ENCODE data around the gene PPP6R2. TPM values are rescaled to one million over a fixed set of nuclear protein-coding genes. Genes with fewer than 3 reads are reported as not detected.
"Not testable (repeated sequence)": the region's sequence is repeated elsewhere in the genome, so short reads cannot be mapped to it uniquely, and the experiment has no call there.

Gene PPP6R2
- total RNA-seq, 1 donor from 2014 or later: 32.6 TPM

DNA sequence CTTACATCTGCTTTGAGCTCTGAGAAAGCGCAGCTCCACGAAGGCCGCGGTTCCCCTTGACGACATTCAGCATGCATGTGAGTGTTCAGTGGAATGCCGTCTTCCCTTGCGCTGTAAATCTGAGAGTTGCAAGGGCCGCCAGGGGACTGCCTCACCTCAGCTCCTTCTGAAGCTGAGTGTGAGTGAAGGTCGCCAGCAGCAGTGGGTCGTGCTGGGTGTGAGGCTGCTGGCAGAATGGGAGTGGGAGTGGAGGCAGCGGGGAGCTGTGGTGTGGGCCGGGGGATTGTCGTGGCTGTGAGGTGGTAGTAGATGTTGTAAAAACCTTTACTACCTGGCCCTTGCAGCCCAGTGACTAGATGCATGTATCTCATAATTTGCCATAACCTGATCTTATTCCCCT is 65.2 kb downstream of the PPP6R2 start:
- Mint-ChIP-seq H3K4me3 (no peak overlapping the region), H3K27ac (no peak overlapping the region), H3K27me3 (ENCODE audit: insufficient read depth, low read depth) (peaks cover 2% of the 10 kb centered on the region), H3K36me3 (peaks cover 7% of the 10 kb centered on the region), H3K9me3 (no peaks in the 10 kb centered on the region), H3K4me1 (no peaks in the 10 kb centered on the region)
- Histone ChIP-seq H4K20me1 (ENCODE audit: low read depth) (no peaks in the 10 kb centered on the region), H3K36me3 (no peaks in the 10 kb centered on the region), H3K9me3 (ENCODE audit: low read depth) (no peaks in the 10 kb centered on the region), H2AFZ (replicated peaks) (no peak overlapping the region), H3K27ac (no peak overlapping the region), H3K4me1 (no peaks in the 10 kb centered on the region), H3F3A (ENCODE audit: low read depth) (no peaks in the 10 kb centered on the region), H3K27me3 (no peaks in the 10 kb centered on the region), H3K9ac (no peak overlapping the region), H3K79me2 (ENCODE audit: low read depth) (no peaks in the 10 kb centered on the region), H3K4me3 (no peak overlapping the region), H3K4me2 (no peak overlapping the region)
- no peak for TF ChIP-seq EZH2 (IDR thresholded peaks at IDR 0.05)
- TF ChIP-seq, protein P1, sequence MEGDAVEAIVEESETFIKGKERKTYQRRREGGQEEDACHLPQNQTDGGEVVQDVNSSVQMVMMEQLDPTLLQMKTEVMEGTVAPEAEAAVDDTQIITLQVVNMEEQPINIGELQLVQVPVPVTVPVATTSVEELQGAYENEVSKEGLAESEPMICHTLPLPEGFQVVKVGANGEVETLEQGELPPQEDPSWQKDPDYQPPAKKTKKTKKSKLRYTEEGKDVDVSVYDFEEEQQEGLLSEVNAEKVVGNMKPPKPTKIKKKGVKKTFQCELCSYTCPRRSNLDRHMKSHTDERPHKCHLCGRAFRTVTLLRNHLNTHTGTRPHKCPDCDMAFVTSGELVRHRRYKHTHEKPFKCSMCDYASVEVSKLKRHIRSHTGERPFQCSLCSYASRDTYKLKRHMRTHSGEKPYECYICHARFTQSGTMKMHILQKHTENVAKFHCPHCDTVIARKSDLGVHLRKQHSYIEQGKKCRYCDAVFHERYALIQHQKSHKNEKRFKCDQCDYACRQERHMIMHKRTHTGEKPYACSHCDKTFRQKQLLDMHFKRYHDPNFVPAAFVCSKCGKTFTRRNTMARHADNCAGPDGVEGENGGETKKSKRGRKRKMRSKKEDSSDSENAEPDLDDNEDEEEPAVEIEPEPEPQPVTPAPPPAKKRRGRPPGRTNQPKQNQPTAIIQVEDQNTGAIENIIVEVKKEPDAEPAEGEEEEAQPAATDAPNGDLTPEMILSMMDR (IDR thresholded peaks at IDR 0.05): no peak
- TF ChIP-seq EZH2phosphoT487 (IDR thresholded peaks at IDR 0.05): no peak
- no peak for DNase-seq (ENCODE audit: low spot score)

DNA sequence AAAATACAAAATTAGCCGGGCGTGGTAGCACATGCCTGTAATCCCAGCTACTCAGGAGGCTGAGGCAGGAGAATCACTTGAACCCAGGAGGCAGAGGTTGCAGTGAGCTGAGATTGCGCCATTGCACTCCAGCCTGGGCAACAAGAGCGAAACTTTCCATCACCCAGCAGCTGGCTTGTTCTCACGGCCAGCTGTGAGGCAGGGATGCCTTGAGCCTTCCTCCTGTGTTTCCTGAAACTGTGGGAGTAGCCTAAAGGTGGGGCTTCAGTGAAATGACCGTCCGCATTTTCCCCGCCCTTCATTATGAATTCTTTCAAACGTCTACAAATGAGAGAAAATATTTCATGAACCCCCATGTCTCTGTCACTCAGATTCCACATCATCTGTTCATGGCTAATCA is 65.8 kb downstream of the PPP6R2 start:
- not testable (repeated sequence) for H3K4me3 ChIP-seq; H3K36me3 ChIP-seq; H4K20me1 ChIP-seq (ENCODE audit: low read depth); H3K79me2 ChIP-seq (ENCODE audit: low read depth); DNase-seq (ENCODE audit: low spot score); H3K4me1 ChIP-seq; H3K4me3 Mint-ChIP-seq; H3K4me2 ChIP-seq; H3K27ac ChIP-seq; H3K36me3 Mint-ChIP-seq; H3F3A ChIP-seq (ENCODE audit: low read depth); H3K4me1 Mint-ChIP-seq; H3K9me3 Mint-ChIP-seq; H3K9me3 ChIP-seq (ENCODE audit: low read depth); H2AFZ ChIP-seq (replicated peaks); H3K27me3 ChIP-seq; H3K27ac Mint-ChIP-seq; H3K27me3 Mint-ChIP-seq (ENCODE audit: insufficient read depth, low read depth); H3K9ac ChIP-seq

DNA sequence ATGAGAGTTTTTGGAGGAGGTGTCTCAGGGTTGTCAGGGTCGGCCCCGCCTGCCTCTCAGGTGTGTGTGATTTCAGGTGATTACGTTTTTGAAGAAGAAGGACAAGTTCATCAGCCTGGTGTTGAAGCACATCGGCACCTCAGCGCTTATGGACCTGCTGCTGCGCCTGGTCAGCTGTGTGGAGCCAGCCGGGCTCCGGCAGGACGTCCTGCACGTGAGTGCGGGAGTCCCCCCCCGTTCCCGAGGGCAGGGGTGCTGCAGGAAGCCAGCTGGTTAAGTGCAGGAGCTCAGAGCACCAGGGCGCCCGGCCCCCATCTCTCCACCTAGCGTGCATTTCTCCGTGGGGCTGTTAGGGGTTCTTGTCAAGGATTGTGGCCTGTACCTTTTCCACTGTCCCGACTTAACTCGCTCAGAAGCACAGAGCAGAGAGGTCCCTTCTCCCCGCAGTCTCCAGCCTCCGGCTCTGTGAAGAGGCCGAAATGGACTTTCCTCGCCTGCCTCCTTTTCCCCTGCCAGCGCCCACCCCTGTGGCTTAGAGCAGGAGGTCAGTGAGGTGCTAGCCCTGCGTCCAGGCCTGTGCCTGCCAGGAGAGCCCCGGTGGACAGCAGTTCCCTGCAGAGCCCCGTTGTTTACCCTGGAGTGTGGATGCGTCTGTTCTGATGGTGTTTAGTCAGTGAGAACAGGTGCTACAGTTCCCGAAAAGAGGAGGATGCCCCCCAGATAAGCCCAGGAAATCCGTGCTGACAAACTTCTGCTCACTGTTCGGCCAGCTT is 71.5 kb downstream of the PPP6R2 start:
- H3K4me3 Mint-ChIP-seq: no peak overlapping the region
- Histone ChIP-seq H3K9me3 (ENCODE audit: low read depth) (no peaks in the 10 kb centered on the region), H3K4me2 (no peak overlapping the region), H3K27ac (no peak overlapping the region), H3K27me3 (no peaks in the 10 kb centered on the region), H2AFZ (replicated peaks) (no peak overlapping the region), H3K9ac (no peak overlapping the region), H3K4me3 (no peak overlapping the region), H3K4me1 (no peaks in the 10 kb centered on the region), H3F3A (ENCODE audit: low read depth) (no peaks in the 10 kb centered on the region), H3K36me3 (no peaks in the 10 kb centered on the region), H3K79me2 (ENCODE audit: low read depth) (no peaks in the 10 kb centered on the region), H4K20me1 (ENCODE audit: low read depth) (peaks cover 5% of the 10 kb centered on the region)
- no peak for DNase-seq (ENCODE audit: low spot score)
- no peaks in the 10 kb centered on the region for H3K4me1 Mint-ChIP-seq
- H3K9me3 Mint-ChIP-seq: no peaks in the 10 kb centered on the region
- H3K27me3 Mint-ChIP-seq (ENCODE audit: insufficient read depth, low read depth): peaks cover 6% of the 10 kb centered on the region
- TF ChIP-seq, protein P1 (IDR thresholded peaks at IDR 0.05): no peak
- no peak for TF ChIP-seq EZH2 (IDR thresholded peaks at IDR 0.05)
- TF ChIP-seq EZH2phosphoT487 (IDR thresholded peaks at IDR 0.05): no peak
- H3K27ac Mint-ChIP-seq: no peak overlapping the region
- H3K36me3 Mint-ChIP-seq: peaks cover 17% of the 10 kb centered on the region

DNA sequence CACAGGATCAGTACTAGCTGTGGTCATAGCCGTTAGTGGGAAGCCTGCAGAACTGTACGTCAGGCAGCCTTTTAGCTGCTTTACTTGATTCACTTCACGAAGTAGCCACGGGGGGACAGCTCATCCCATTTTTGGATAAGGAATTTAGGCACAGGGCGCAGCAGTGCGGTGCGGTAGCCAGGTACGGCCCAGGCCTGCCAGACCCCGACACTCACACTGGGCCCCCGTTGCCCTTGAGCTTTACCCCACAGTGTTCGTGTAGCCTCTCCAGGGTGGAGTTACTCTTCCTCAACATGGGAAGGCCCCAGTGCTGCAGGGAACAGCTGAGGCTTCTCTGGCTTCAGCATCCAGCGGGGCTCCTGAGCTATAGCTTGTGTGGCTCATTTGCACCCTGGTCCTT is 72.3 kb downstream of the PPP6R2 start:
- no peak for DNase-seq (ENCODE audit: low spot score)
- no peak overlapping the region for H3K27ac Mint-ChIP-seq
- H4K20me1 ChIP-seq (ENCODE audit: low read depth): peaks cover 5% of the 10 kb centered on the region
- H3K27me3 Mint-ChIP-seq (ENCODE audit: insufficient read depth, low read depth): peaks cover 4% of the 10 kb centered on the region
- H3K4me3 ChIP-seq: no peak overlapping the region
- no peaks in the 10 kb centered on the region for H3K9me3 ChIP-seq (ENCODE audit: low read depth)
- H3K36me3 ChIP-seq: no peaks in the 10 kb centered on the region
- no peak overlapping the region for H2AFZ ChIP-seq (replicated peaks)
- H3K9ac ChIP-seq: no peak overlapping the region
- H3K79me2 ChIP-seq (ENCODE audit: low read depth): no peaks in the 10 kb centered on the region
- H3K4me1 ChIP-seq: no peaks in the 10 kb centered on the region
- no peak overlapping the region for H3K27ac ChIP-seq
- H3F3A ChIP-seq (ENCODE audit: low read depth): no peaks in the 10 kb centered on the region
- H3K4me1 Mint-ChIP-seq: no peaks in the 10 kb centered on the region
- no peaks in the 10 kb centered on the region for H3K9me3 Mint-ChIP-seq
- no peaks in the 10 kb centered on the region for H3K27me3 ChIP-seq
- H3K36me3 Mint-ChIP-seq: peaks cover 21% of the 10 kb centered on the region
- no peak overlapping the region for H3K4me2 ChIP-seq
- no peak overlapping the region for H3K4me3 Mint-ChIP-seq
- TF ChIP-seq EZH2 (IDR thresholded peaks at IDR 0.05) (no peak), EZH2phosphoT487 (IDR thresholded peaks at IDR 0.05) (no peak)
- TF ChIP-seq, protein P1 (IDR thresholded peaks at IDR 0.05): no peak
